Measurements from ENCODE around the gene GSTO2.

GSTO2 gene

GRCh38 chr10:104318810-104319741, 50.1 kb downstream of the GSTO2 start (continued):
- TF ChIP-seq ZBTB6 (tag by site-specific recombination; IDR thresholded peaks at IDR 0.05): no peak

- POLR2A ChIA-PET: no interaction called here
Measured at GRCh38 chr10:104321226-104321625, 52.2 kb downstream of the GSTO2 start.

More at GRCh38 chr10:104321226-104321625, 52.2 kb downstream of the GSTO2 start:
- Histone ChIP-seq H3K4me1 (ENCODE audit: control insufficient read depth, insufficient read depth, low read length) (peaks cover 2% of the 10 kb centered on the region; the same call in 1 of the 2 replicates), H3K36me3 (ENCODE audit: control insufficient read depth in 2 of 2, insufficient read depth in 1 of 2, low read length in 2 of 2) (no peaks in the 10 kb centered on the region), H3K9me3 (ENCODE audit: control insufficient read depth, insufficient read depth, low read depth, low read length) (no peaks in the 10 kb centered on the region), H3K4me3 (ENCODE audit: low read depth, low read length) (no peak overlapping the region), H3K27ac (ENCODE audit: extremely low read depth, low read depth, low read length) (no peak overlapping the region)
- TF ChIP-seq ZNF529 (tag by site-specific recombination; IDR thresholded peaks at IDR 0.05; ENCODE audit: insufficient replicate concordance) (no peak), ZNF610 (tag by site-specific recombination; IDR thresholded peaks at IDR 0.05; ENCODE audit: borderline replicate concordance) (no peak), ZBTB1 (tag by site-specific recombination; IDR thresholded peaks at IDR 0.05) (no peak), ZNF341 (tag by site-specific recombination; IDR thresholded peaks at IDR 0.05; ENCODE audit: low read depth) (no peak), ZNF155 (tag by site-specific recombination; IDR thresholded peaks at IDR 0.05) (no peak), SP3 (tag by site-specific recombination; IDR thresholded peaks at IDR 0.05) (no peak), ZBTB11 (tag by site-specific recombination; conservative IDR thresholded peaks at IDR 0.05; ENCODE audit: low read depth) (no peak), KLF7 (tag by site-specific recombination; IDR thresholded peaks at IDR 0.05; ENCODE audit: borderline replicate concordance) (no peak), ZNF776 (tag by site-specific recombination; IDR thresholded peaks at IDR 0.05; ENCODE audit: borderline replicate concordance) (no peak), ZNF18 (tag by site-specific recombination; IDR thresholded peaks at IDR 0.05) (no peak), ZNF311 (tag by site-specific recombination; IDR thresholded peaks at IDR 0.05; ENCODE audit: borderline replicate concordance) (no peak), ZBTB49 (tag by site-specific recombination; IDR thresholded peaks at IDR 0.05; ENCODE audit: low read depth) (no peak), ZNF701 (tag by site-specific recombination; IDR thresholded peaks at IDR 0.05) (no peak), ZNF571 (tag by site-specific recombination; IDR thresholded peaks at IDR 0.05) (no peak), ZNF26 (tag by site-specific recombination; IDR thresholded peaks at IDR 0.05) (no peak), ZNF335 (tag by site-specific recombination; conservative IDR thresholded peaks at IDR 0.05) (no peak), ZSCAN5A (tag by site-specific recombination; IDR thresholded peaks at IDR 0.05) (no peak), KLF16 (tag by site-specific recombination; IDR thresholded peaks at IDR 0.05) (no peak), ZNF513 (tag by site-specific recombination; IDR thresholded peaks at IDR 0.05) (no peak)
- CTCF ChIA-PET: interaction anchor here (1.0 to 3.4 kb wide), 6 partner anchors 15 to 32 kb away, joined by 3 to 21 read pairs (median 5); partner anchors contain the start of genes CFAP58 and ITPRIP
